ENCODE measurements around the gene CNTN4.

The CNTN4 gene

DNA sequence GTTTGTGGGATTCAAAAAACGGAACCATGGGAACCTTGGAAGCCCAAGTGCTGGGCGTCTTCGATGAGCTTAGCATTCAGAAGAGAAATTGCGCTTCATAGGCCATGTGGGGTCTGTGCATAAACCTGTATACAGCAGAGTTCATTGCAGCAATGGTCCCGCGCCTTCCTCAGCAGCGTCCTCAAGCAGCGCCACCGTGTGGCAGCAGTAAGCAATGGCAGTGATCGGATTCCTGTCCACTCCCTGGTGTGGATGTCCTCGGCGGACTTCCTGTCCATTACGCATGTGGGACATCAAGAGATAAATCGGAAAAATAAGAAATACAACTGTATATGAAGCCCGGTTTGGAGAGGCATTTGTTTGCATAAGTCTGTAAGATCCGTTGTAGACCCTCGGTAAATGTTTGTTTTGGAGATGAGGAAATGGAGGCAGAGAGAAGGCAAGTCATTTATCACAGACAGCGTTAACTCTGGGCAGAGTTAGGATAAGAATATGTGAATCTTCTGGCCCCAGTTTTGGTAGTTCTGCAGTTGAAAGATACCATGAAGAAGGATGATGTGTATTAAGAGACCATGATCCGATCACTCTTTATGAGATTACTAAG lies 57.7 kb downstream of the CNTN4 start:
- H4K20me1 ChIP-seq (ENCODE audit: insufficient read depth, low read length): no peaks in the 10 kb centered on the region
- H3K27ac ChIP-seq (ENCODE audit: low read length): peak overlapping the region; percentile 19; the same call in 1 of the 2 replicates
- no peaks in the 10 kb centered on the region for H3K36me3 ChIP-seq (replicated peaks; ENCODE audit: low read depth, low read length)
- H3K4me1 ChIP-seq (ENCODE audit: low read length): peaks cover 41% of the 10 kb centered on the region
- H3K27me3 ChIP-seq (ENCODE audit: low read depth, low read length): no peaks in the 10 kb centered on the region
- H3K9ac ChIP-seq (ENCODE audit: low read length): no peak overlapping the region
- no peaks in the 10 kb centered on the region for H3K9me3 ChIP-seq (ENCODE audit: insufficient read depth, low read length)
- peak overlapping the region; percentile 65 for H3K4me2 ChIP-seq (ENCODE audit: low read length)
- peak overlapping the region; percentile 51 for H3K4me3 ChIP-seq (ENCODE audit: low read length)
- no peak for TF ChIP-seq EZH2phosphoT487 (IDR thresholded peaks at IDR 0.05; ENCODE audit: low read depth)
- TF ChIP-seq CTCF (IDR thresholded peaks at IDR 0.05; ENCODE audit: low read depth, low read length): peak; percentile 39
- no peak overlapping the region for H2AFZ ChIP-seq (ENCODE audit: low read depth, low read length)
- H3K79me2 ChIP-seq (ENCODE audit: low read length): no peaks in the 10 kb centered on the region

DNA sequence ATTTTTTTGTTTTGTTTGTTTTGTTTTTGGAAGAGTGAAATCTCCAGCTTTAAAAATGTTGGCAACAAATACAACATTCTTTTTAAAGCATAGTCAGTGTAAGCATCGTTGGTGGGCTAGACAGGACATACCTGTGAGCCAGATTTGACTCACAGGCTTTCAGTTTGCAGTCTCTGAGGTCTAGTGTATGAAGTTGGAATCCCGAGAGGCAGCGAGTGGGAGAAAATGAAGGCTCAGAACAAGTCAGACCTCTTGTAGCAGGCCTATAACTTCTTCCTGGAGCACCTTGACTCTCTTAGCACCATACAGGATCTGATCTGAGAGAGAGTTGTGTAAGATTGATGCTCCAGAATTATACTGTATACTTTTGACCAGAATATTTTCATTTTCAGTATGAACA lies 60.2 kb downstream of the CNTN4 start:
- Histone ChIP-seq H3K79me2 (ENCODE audit: low read length) (no peaks in the 10 kb centered on the region), H3K27me3 (ENCODE audit: low read depth, low read length) (no peaks in the 10 kb centered on the region), H3K36me3 (replicated peaks; ENCODE audit: low read depth, low read length) (no peaks in the 10 kb centered on the region), H3K4me3 (ENCODE audit: low read length) (no peak overlapping the region), H3K4me2 (ENCODE audit: low read length) (peak overlapping the region; percentile 32), H3K9ac (ENCODE audit: low read length) (no peak overlapping the region), H4K20me1 (ENCODE audit: insufficient read depth, low read length) (no peaks in the 10 kb centered on the region), H3K4me1 (ENCODE audit: low read length) (peaks cover 41% of the 10 kb centered on the region), H3K9me3 (ENCODE audit: insufficient read depth, low read length) (no peaks in the 10 kb centered on the region), H2AFZ (ENCODE audit: low read depth, low read length) (peak overlapping the region; percentile 55), H3K27ac (ENCODE audit: low read length) (no peak overlapping the region)
- TF ChIP-seq CTCF (IDR thresholded peaks at IDR 0.05; ENCODE audit: low read depth, low read length): no peak
- TF ChIP-seq EZH2phosphoT487 (IDR thresholded peaks at IDR 0.05; ENCODE audit: low read depth): no peak

GRCh38 chr3:2166552-2166951 lies 67.9 kb downstream of the CNTN4 start:
- Histone ChIP-seq H3K9me3 (ENCODE audit: insufficient read depth, low read length) (no peaks in the 10 kb centered on the region), H3K36me3 (replicated peaks; ENCODE audit: low read depth, low read length) (no peaks in the 10 kb centered on the region), H3K4me3 (ENCODE audit: low read length) (no peak overlapping the region), H3K27ac (ENCODE audit: low read length) (no peak overlapping the region), H3K79me2 (ENCODE audit: low read length) (no peaks in the 10 kb centered on the region), H2AFZ (ENCODE audit: low read depth, low read length) (no peak overlapping the region), H3K4me1 (ENCODE audit: low read length) (no peaks in the 10 kb centered on the region), H4K20me1 (ENCODE audit: insufficient read depth, low read length) (no peaks in the 10 kb centered on the region), H3K9ac (ENCODE audit: low read length) (no peak overlapping the region), H3K4me2 (ENCODE audit: low read length) (no peak overlapping the region), H3K27me3 (ENCODE audit: low read depth, low read length) (no peaks in the 10 kb centered on the region)
- TF ChIP-seq CTCF (IDR thresholded peaks at IDR 0.05; ENCODE audit: low read depth, low read length) (peak; percentile 69), EZH2phosphoT487 (IDR thresholded peaks at IDR 0.05; ENCODE audit: low read depth) (no peak)

DNA sequence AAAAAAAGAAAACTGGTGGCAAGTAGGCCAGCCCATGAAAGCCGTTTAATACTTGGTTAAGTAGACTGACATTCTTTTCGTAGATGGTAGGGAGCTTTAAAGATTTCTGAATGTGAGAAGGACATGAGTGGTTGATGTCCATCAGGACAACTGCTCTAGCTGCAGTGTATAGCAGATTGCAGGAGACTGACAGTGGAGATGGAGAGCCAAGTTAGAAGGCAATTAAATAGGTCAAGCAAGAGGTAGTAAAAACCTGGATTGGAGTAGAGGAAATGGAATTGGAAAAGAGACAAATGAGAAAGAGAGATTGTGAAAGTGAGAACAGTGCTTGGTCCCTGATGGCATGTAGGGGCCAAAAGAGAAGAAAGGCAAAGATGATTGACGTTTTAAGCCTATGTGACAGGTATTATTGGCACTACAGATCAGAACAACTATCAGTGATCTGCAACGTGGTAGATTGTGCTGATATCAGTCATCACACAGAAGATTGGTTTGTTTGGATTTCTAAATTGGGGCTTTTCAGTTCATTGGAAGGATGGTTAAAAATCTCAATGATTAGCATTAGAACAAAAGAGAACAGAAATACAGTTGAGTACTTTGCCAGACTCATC lies 74.0 kb downstream of the CNTN4 start:
- H3K9me3 ChIP-seq (ENCODE audit: insufficient read depth, low read length): no peaks in the 10 kb centered on the region
- no peak overlapping the region for H2AFZ ChIP-seq (ENCODE audit: low read depth, low read length)
- H3K4me3 ChIP-seq (ENCODE audit: low read length): no peak overlapping the region
- no peak overlapping the region for H3K9ac ChIP-seq (ENCODE audit: low read length)
- no peaks in the 10 kb centered on the region for H4K20me1 ChIP-seq (ENCODE audit: insufficient read depth, low read length)
- H3K27me3 ChIP-seq (ENCODE audit: low read depth, low read length): no peaks in the 10 kb centered on the region
- H3K79me2 ChIP-seq (ENCODE audit: low read length): no peaks in the 10 kb centered on the region
- no peak for TF ChIP-seq CTCF (IDR thresholded peaks at IDR 0.05; ENCODE audit: low read depth, low read length)
- no peak for TF ChIP-seq EZH2phosphoT487 (IDR thresholded peaks at IDR 0.05; ENCODE audit: low read depth)
- H3K4me1 ChIP-seq (ENCODE audit: low read length): no peaks in the 10 kb centered on the region
- H3K4me2 ChIP-seq (ENCODE audit: low read length): no peak overlapping the region
- no peak overlapping the region for H3K27ac ChIP-seq (ENCODE audit: low read length)
- H3K36me3 ChIP-seq (replicated peaks; ENCODE audit: low read depth, low read length): no peaks in the 10 kb centered on the region

All from OCI-LY3 (cell line).